HCT116 (cell line): ENCODE data around the gene SLFN12L. TPM values are rescaled to one million over a fixed set of nuclear protein-coding genes. Genes with fewer than 3 reads are reported as not detected.

ENCODE experiments used
- ATAC-seq: fragments of 200-7000 bp; cut with Tn5 transposase; 2 replicates; pipeline ENCODE4 v1.9.1; 2020; ENCODE audit warnings: mild to moderate bottlenecking, moderate library complexity
- BruUV-seq: library from RNA; stranded (reverse); fragments of 400-500 nt; replicated peaks from 2 replicates; lab custom pipeline; 2021; lab: Mats Ljungman, UMichigan
- CTCF ChIA-PET: fragments of 300-600 bp; sonication (Branson Sonifier 250); formaldehyde crosslinking; loops from one replicate; lab custom pipeline; 2021; ENCODE audit warnings: antibody characterized with exemption; lab: Charles Lee
- POLR2A ChIA-PET: fragments of 300-600, 350-600 bp; sonication (Branson Sonifier 250); formaldehyde crosslinking; loops from one replicate; lab custom pipeline; 2021; ENCODE audit warnings: antibody characterized with exemption; lab: Charles Lee
- RAD21 ChIA-PET, 2 experiments: fragments of 300-600 bp; sonication (Branson Sonifier 250); formaldehyde crosslinking; loops; one replicate each; lab custom pipeline; 2023; ENCODE audit warnings: low total read pairs in 2 of 2; ENCODE audit not compliant: uncharacterized antibody in 2 of 2, unreplicated experiment in 2 of 2, low non-redundant PET in 1 of 2; lab: Charles Lee
- DNase-seq: peaks from one replicate; pipeline ENCODE4 v3.0.0-alpha.2; 2010; ENCODE audit warnings: low read depth, low spot score
- H2AFZ ChIP-seq: fragments of 200-600 bp; shearing (Covaris generic), sonication (generic); 2 replicates; pipeline ENCODE4 v1.6.1; 2017; ENCODE audit warnings: low read depth, mixed run types, mixed read lengths, antibody characterized with exemption, low read length; ENCODE audit not compliant: poor library complexity, severe bottlenecking
- H3K27ac ChIP-seq: 2 replicates; pipeline ENCODE4 v1.5.1; 2012; ENCODE audit warnings: low read depth, low read length
- H3K27me3 ChIP-seq: fragments of 200-600 bp; sonication (generic); 2 replicates; pipeline ENCODE4 v1.6.1; 2016; ENCODE audit warnings: mixed run types, low read length, mixed read lengths; ENCODE audit not compliant: insufficient read depth
- H3K36me3 ChIP-seq, 2 experiments: fragments of 200-500 bp in 1 of 2; fragments of 200-600 bp in 1 of 2; sonication (Bioruptor generic) in 1 of 2; sonication (generic) in 1 of 2; 2 replicates each; pipeline versions ENCODE4 v1.5.1 to v1.6.1; 2014 to 2016; ENCODE audit warnings: low read length in 2 of 2, inconsistent platforms in 1 of 2, mixed read lengths in 1 of 2, mixed run types in 1 of 2; ENCODE audit not compliant: insufficient read depth in 2 of 2, control insufficient read depth in 1 of 2
- H3K4me1 ChIP-seq, 2 experiments: fragments of 200-600 bp in 1 of 2; sonication (generic) in 1 of 2; 2 replicates each; pipeline versions ENCODE4 v1.5.1 to v1.6.1; 2012 to 2017; ENCODE audit warnings: low read length in 2 of 2, inconsistent platforms in 1 of 2, mild to moderate bottlenecking in 1 of 2, mixed read lengths in 1 of 2, mixed run types in 1 of 2, moderate library complexity in 1 of 2; ENCODE audit not compliant: insufficient read depth in 2 of 2, control insufficient read depth in 1 of 2
- H3K4me2 ChIP-seq: fragments of 200-600 bp; sonication (generic); 2 replicates; pipeline ENCODE4 v1.6.1; 2017; ENCODE audit warnings: mixed run types, low read length, mixed read lengths
- H3K4me3 ChIP-seq, 2 experiments: fragments of 200-600 bp in 1 of 2; sonication (generic) in 1 of 2; replicated peaks in 1 of 2; 2 replicates each; pipeline ENCODE4 v1.5.1; 2011 to 2016; ENCODE audit warnings: low read length in 2 of 2, control low read depth in 1 of 2, low read depth in 1 of 2, mild to moderate bottlenecking in 1 of 2, mixed read lengths in 1 of 2, mixed run types in 1 of 2
- H3K79me2 ChIP-seq: fragments of 200-600 bp; sonication (generic); 2 replicates; pipeline ENCODE4 v1.6.1; 2017; ENCODE audit warnings: mild to moderate bottlenecking, mixed run types, low read length, moderate library complexity, mixed read lengths; ENCODE audit not compliant: insufficient read depth
- H3K9ac ChIP-seq: fragments of 200-600 bp; sonication (generic); 2 replicates; pipeline ENCODE4 v1.6.1; 2016; ENCODE audit warnings: low read length, mixed read lengths
- H3K9me2 ChIP-seq: fragments of 200-600 bp; sonication (generic), shearing (Covaris generic); 2 replicates; pipeline ENCODE4 v1.6.1; 2017; ENCODE audit warnings: mixed run types, mild to moderate bottlenecking, moderate library complexity; ENCODE audit not compliant: insufficient read depth
- H3K9me3 ChIP-seq, 2 experiments: fragments of 200-500 bp in 1 of 2; fragments of 200-600 bp in 1 of 2; sonication (Bioruptor generic) in 1 of 2; sonication (generic) in 1 of 2; 2 replicates each; pipeline ENCODE4 v1.6.1; 2014 to 2017; ENCODE audit warnings: low read length in 2 of 2, mixed read lengths in 2 of 2, inconsistent platforms in 1 of 2, low read depth in 1 of 2, mild to moderate bottlenecking in 1 of 2, mixed run types in 1 of 2, moderate library complexity in 1 of 2; ENCODE audit not compliant: control insufficient read depth in 1 of 2, insufficient read depth in 1 of 2
- H4K20me1 ChIP-seq: fragments of 200-600 bp; sonication (generic), shearing (Covaris generic); 2 replicates; pipeline ENCODE4 v1.6.1; 2017; ENCODE audit warnings: mixed run types, mild to moderate bottlenecking, moderate library complexity; ENCODE audit not compliant: insufficient read depth
- ATF3 ChIP-seq: IDR thresholded peaks from 2 replicates; pipeline ENCODE4 v1.6.1; 2012
- CBX3 ChIP-seq: IDR thresholded peaks from 2 replicates; pipeline ENCODE4 v1.6.1; 2012; ENCODE audit warnings: low read depth
- CEBPB ChIP-seq: IDR thresholded peaks from 2 replicates; pipeline ENCODE4 v1.6.1; 2012; ENCODE audit warnings: low read depth
- CTCF ChIP-seq, 3 experiments: fragments of 200-600 bp in 1 of 3; sonication (generic) in 1 of 3; IDR thresholded peaks in 2 of 3; conservative IDR thresholded peaks in 1 of 3; 2 replicates each; pipeline ENCODE4 v1.5.1; 2012 to 2017; ENCODE audit warnings: low read depth in 2 of 3, low read length in 2 of 3, antibody characterized with exemption in 1 of 3, borderline replicate concordance in 1 of 3, control low read depth in 1 of 3, mild to moderate bottlenecking in 1 of 3, mixed read lengths in 1 of 3, mixed run types in 1 of 3, moderate library complexity in 1 of 3; ENCODE audit not compliant: insufficient read depth in 1 of 3
- EGR1 ChIP-seq: IDR thresholded peaks from 2 replicates; pipeline ENCODE4 v1.6.1; 2012; ENCODE audit warnings: low read depth
- ELF1 ChIP-seq: IDR thresholded peaks from 2 replicates; pipeline ENCODE4 v1.6.1; 2012; ENCODE audit warnings: low read depth, borderline replicate concordance
- EZH2 ChIP-seq: fragments of 200-600 bp; sonication (generic); IDR thresholded peaks from 2 replicates; pipeline ENCODE4 v1.6.1; 2017; ENCODE audit warnings: antibody characterized with exemption, mixed run types
- EZH2phosphoT487 ChIP-seq: fragments of 200-600 bp; IDR thresholded peaks from 2 replicates; pipeline ENCODE4 v1.6.1; 2018; ENCODE audit warnings: antibody characterized with exemption, borderline replicate concordance
- FOSL1 ChIP-seq: IDR thresholded peaks from 2 replicates; pipeline ENCODE4 v1.6.1; 2012; ENCODE audit warnings: low read depth
- JUND ChIP-seq: IDR thresholded peaks from 2 replicates; pipeline ENCODE4 v1.6.1; 2012
- POLR2A ChIP-seq: IDR thresholded peaks from 2 replicates; pipeline ENCODE4 v1.7.0; 2011; ENCODE audit warnings: borderline replicate concordance; ENCODE audit not compliant: insufficient read depth, insufficient read length; ENCODE audit errors: extremely low read depth
- POLR2AphosphoS5 ChIP-seq: IDR thresholded peaks from 2 replicates; pipeline ENCODE4 v1.6.1; 2011; ENCODE audit warnings: mild to moderate bottlenecking, low read depth, low read length, moderate library complexity
- RAD21 ChIP-seq: IDR thresholded peaks from 2 replicates; pipeline ENCODE4 v1.6.1; 2012; ENCODE audit warnings: low read depth, mild to moderate bottlenecking
- SP1 ChIP-seq: IDR thresholded peaks from 2 replicates; pipeline ENCODE4 v1.6.1; 2012; ENCODE audit warnings: low read depth
- TCF7L2 ChIP-seq: IDR thresholded peaks from 2 replicates; pipeline ENCODE4 v1.7.0; 2011; ENCODE audit warnings: borderline replicate concordance, inconsistent platforms; ENCODE audit not compliant: insufficient read depth, insufficient read length; ENCODE audit errors: extremely low read depth
- ZBTB33 ChIP-seq: IDR thresholded peaks from 2 replicates; pipeline ENCODE4 v1.6.1; 2011; ENCODE audit warnings: mild to moderate bottlenecking, low read length, moderate library complexity; ENCODE audit not compliant: insufficient replicate concordance; ENCODE audit errors: extremely low read depth
- ZFX ChIP-seq: fragments of 450-650 bp; IDR thresholded peaks from 2 replicates; pipeline ENCODE4 v1.6.1; 2017
- ZNF274 ChIP-seq: fragments of 200-500 bp; sonication (Bioruptor generic); IDR thresholded peaks from 2 replicates; pipeline ENCODE4 v1.6.1; 2014; ENCODE audit warnings: mild to moderate bottlenecking, low read depth, low read length, inconsistent platforms
- intact Hi-C: fragments of 100-400 bp; cut with micrococcal nuclease; formaldehyde crosslinking; loops from 2 replicates; pipeline ENCODE4 v1.10.0; 2022
- total RNA-seq: library from RNA; stranded (reverse); gene quantifications from one replicate; pipeline ENCODE4 v1.2.1, GENCODE V29; 2021; ENCODE audit not compliant: unreplicated experiment

SLFN12L gene
- total RNA-seq, 1 experiment from 2014 or later = 0.17 TPM

GRCh38 chr17:35554668-35555067, 17.2 kb upstream of the SLFN12L start:
- H3K9me3 ChIP-seq = no peaks in the 10 kb centered on the region
- intact Hi-C loops = loop anchor here (1.0 kb wide), 1 partner anchor 193 kb away; no protein-coding TSS in a partner anchor
- no peak for DNase-seq
- no peak overlapping the region for H3K9ac ChIP-seq
- no peak for ATAC-seq
- ChIA-PET RAD21 (interaction anchor here in 1 of 2 experiments (0.6 to 1.4 kb wide), 2 partner anchors 192 kb away, joined by 3 to 5 read pairs; no protein-coding TSS in a partner anchor), POLR2A (no interaction called here), CTCF (interaction anchor here (0.9 kb wide), 1 partner anchor 193 kb away, joined by 5 read pairs; no protein-coding TSS in a partner anchor)
- no peak overlapping the region for H3K27ac ChIP-seq
- peaks cover 17% of the 10 kb centered on the region for H3K27me3 ChIP-seq
- no peaks in the 10 kb centered on the region for H3K4me1 ChIP-seq
- no peaks in the 10 kb centered on the region for H4K20me1 ChIP-seq
- H3K4me3 ChIP-seq = no peak overlapping the region
- no peaks in the 10 kb centered on the region for H3K36me3 ChIP-seq
- no peak overlapping the region for H2AFZ ChIP-seq
- BruUV-seq = no TSS peak
- H3K4me2 ChIP-seq = no peak overlapping the region
- TF ChIP-seq ZBTB33 = no peak
- TF ChIP-seq SP1 = no peak
- no peak for TF ChIP-seq EZH2
- TF ChIP-seq EGR1 = no peak
- no peak for TF ChIP-seq CEBPB
- no peak for TF ChIP-seq JUND
- TF ChIP-seq CBX3 = no peak
- no peak for TF ChIP-seq ZNF274
- no peak for TF ChIP-seq ELF1
- no peak for TF ChIP-seq ZFX
- no peak for TF ChIP-seq FOSL1
- TF ChIP-seq POLR2A = no peak
- no peak for TF ChIP-seq EZH2phosphoT487
- no peak for TF ChIP-seq CTCF (IDR thresholded peaks at IDR 0.05 in 2 of 3, conservative IDR thresholded peaks at IDR 0.05 in 1 of 3; ENCODE audit: borderline replicate concordance in 1 of 3, insufficient read depth in 1 of 3, low read depth in 2 of 3, low read length in 2 of 3)
- no peak for TF ChIP-seq ATF3
- no peak for TF ChIP-seq TCF7L2
- no peak for TF ChIP-seq RAD21
- TF ChIP-seq POLR2AphosphoS5 = no peak
- no peaks in the 10 kb centered on the region for H3K79me2 ChIP-seq
- H3K9me2 ChIP-seq = no peaks in the 10 kb centered on the region
